ENCODE measurements around the gene ZNF784. TPM values are rescaled to one million over a fixed set of nuclear protein-coding genes. Genes with fewer than 3 reads are reported as not detected.
A peak's percentile ranks its signal among the peaks of the same experiment; 100 is the strongest.

ZNF784 gene
- total and polyA plus RNA-seq, 2 of the 4 experiments (the other 2 are of a cell fraction), result 2.5 to 3.7 TPM

DNA sequence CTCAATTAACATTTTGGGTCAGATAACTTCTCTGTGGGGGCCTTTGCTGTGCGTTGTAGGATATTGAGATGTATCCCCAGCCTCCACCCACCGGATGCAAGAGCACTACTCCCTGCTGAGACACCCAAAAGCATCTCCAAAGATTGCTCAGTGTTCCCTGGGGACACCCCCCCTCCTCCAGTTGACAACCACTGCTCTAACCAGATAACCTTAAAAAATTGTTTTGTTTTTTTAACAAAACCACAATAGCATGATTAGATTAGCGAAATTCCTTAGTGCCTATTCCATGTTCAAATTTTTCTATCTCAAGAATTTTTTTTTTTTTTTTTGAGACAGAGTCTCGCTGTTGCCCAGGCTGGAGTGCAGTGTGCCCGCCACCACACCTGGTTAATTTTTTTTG is 48.1 kb upstream of the ZNF784 start:
- Histone ChIP-seq H3K27me3 (ENCODE audit: control insufficient read depth, insufficient read depth, low read length) (no peaks in the 10 kb centered on the region), H3K4me1 (ENCODE audit: control insufficient read depth, insufficient read depth, low read length) (peaks cover 5% of the 10 kb centered on the region; the same call in 1 of the 2 replicates), H4K20me1 (ENCODE audit: insufficient read depth, low read length) (peaks cover 64% of the 10 kb centered on the region), H2BK120ac (ENCODE audit: low read depth, low read length) (no peak overlapping the region), H3K4me3 (ENCODE audit: insufficient read depth, low read depth, low read length) (no peak overlapping the region), H2AK9ac (replicated peaks; ENCODE audit: low read depth, low read length, poor library complexity) (no peak overlapping the region), H3K23ac (ENCODE audit: low read depth, low read length) (no peak overlapping the region), H4K8ac (ENCODE audit: low read depth in 2 of 2, low read length in 2 of 2) (no peak overlapping the region), H3K79me1 (ENCODE audit: low read depth in 1 of 2, low read length in 2 of 2) (peaks cover 18 to 49% of the 10 kb centered on the region in 2 experiments; a peak in 3 of 4 replicates), H2AK5ac (ENCODE audit: low read depth, low read length) (no peak overlapping the region), H2BK5ac (ENCODE audit: low read depth, low read length, poor library complexity, severe bottlenecking) (no peak overlapping the region), H4K91ac (ENCODE audit: insufficient read depth, low read depth, low read length) (no peak overlapping the region), H3K9me3 (ENCODE audit: control insufficient read depth, insufficient read depth, low read length) (no peaks in the 10 kb centered on the region), H3K14ac (replicated peaks; ENCODE audit: low read depth, low read length) (no peak overlapping the region), H3K4ac (ENCODE audit: low read depth, low read length) (no peak overlapping the region), H4K5ac (ENCODE audit: low read depth, low read length) (no peak overlapping the region), H3K4me2 (ENCODE audit: low read depth, low read length) (no peak overlapping the region), H2BK15ac (ENCODE audit: low read depth, low read length) (no peak overlapping the region), H3K56ac (ENCODE audit: extremely low read depth, insufficient read depth, low read length) (no peak overlapping the region), H2BK20ac (ENCODE audit: low read depth, low read length) (no peak overlapping the region), H3K27ac (ENCODE audit: insufficient read depth, low read length) (no peak overlapping the region), H3K9me1 (ENCODE audit: insufficient read depth, low read length) (no peaks in the 10 kb centered on the region), H3K36me3 (ENCODE audit: control insufficient read depth, insufficient read depth, low read length) (peaks cover 39% of the 10 kb centered on the region), H3K9ac (ENCODE audit: low read depth, low read length) (no peak overlapping the region), H3K18ac (ENCODE audit: low read depth, low read length) (no peak overlapping the region), H2AFZ (replicated peaks; ENCODE audit: low read length, poor library complexity) (no peak overlapping the region)
- ATAC-seq (ENCODE audit: low read depth), result no peak
- no TSS peak for BruUV-seq (replicated peaks)
- TF ChIP-seq CEBPB (IDR thresholded peaks at IDR 0.05; ENCODE audit: low read depth, low read length) (no peak), RFX5 (IDR thresholded peaks at IDR 0.05; ENCODE audit: low read depth, low read length) (no peak), MXI1 (IDR thresholded peaks at IDR 0.05; ENCODE audit: borderline replicate concordance, low read depth, low read length) (no peak), NFE2L2 (IDR thresholded peaks at IDR 0.05; ENCODE audit: low read depth, low read length) (no peak), BHLHE40 (IDR thresholded peaks at IDR 0.05; ENCODE audit: low read depth, low read length) (no peak), FOS (IDR thresholded peaks at IDR 0.05; ENCODE audit: low read depth, low read length) (no peak), RAD21 (IDR thresholded peaks at IDR 0.05; ENCODE audit: low read length) (no peak), CTCF (conservative IDR thresholded peaks at IDR 0.05; ENCODE audit: low read depth, low read length) (no peak)
- ChIA-PET CTCF (interaction anchor here (0.8 kb wide), 1 partner anchor 9 kb away, joined by 3 read pairs; no protein-coding TSS in a partner anchor), POLR2A (ENCODE audit: unreplicated experiment) (no interaction called here)
- dilution Hi-C loops (cut with HindIII; ENCODE audit: low sequenced_read_pairs, unreplicated experiment), result no loop called here
- DNase-seq, result peak; percentile 23
- in situ Hi-C loops (cut with MboI; ENCODE audit: low sequenced_read_pairs), result loop anchor here (25.0 kb wide), 2 partner anchors 1210 to 1535 kb away; partner anchors contain the start of genes CDC42EP5, CNOT3 and LENG9
- no CpG with 5 or more reads among the region's 5 CpGs for WGBS, 2 experiments (ENCODE audit: extremely low coverage in 2 of 2, insufficient read length in 1 of 2)
- intact Hi-C loops (cut with micrococcal nuclease), result no loop called here

Measured in IMR-90 (cell line).